ENCODE measurements around the gene DOCK1.
"Not testable (repeated sequence)": the region's sequence is repeated elsewhere in the genome, so short reads cannot be mapped to it uniquely, and the experiment has no call there.

Gene DOCK1

GRCh38 chr10:127278001-127278400 is 372.8 kb downstream of the DOCK1 start:
- DNase-seq (ENCODE audit: low read depth): no peak

DNA sequence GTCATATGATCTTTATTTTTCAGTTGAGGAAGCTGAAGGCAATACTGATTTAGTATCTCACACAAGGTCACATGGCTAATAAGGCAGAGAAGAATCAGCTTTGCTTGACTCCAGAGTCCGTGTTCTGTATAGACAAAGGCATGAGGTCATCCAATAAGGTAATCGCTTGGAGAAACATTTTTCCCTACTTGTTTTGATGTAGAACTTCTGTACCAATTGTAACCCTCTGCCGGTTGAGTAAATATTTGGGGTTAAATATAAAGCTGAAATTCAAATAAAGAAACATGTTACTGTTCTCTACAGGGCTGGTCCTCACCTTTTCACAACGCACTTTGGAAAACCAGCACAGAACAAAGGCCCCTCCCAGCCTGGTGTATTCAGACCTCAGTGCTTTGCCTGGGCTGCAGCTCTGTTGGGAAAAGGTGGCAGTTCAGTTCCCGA is 374.1 kb downstream of the DOCK1 start:
- DNase-seq (ENCODE audit: low read depth): no peak

- DNase-seq (ENCODE audit: low read depth): no peak
These were observed 375.2 kb downstream of the DOCK1 start for GRCh38 chr10:127280446-127280845.

- no peak for DNase-seq (ENCODE audit: low read depth)
These were observed 377.8 kb downstream of the DOCK1 start for GRCh38 chr10:127283017-127283416.

DNA sequence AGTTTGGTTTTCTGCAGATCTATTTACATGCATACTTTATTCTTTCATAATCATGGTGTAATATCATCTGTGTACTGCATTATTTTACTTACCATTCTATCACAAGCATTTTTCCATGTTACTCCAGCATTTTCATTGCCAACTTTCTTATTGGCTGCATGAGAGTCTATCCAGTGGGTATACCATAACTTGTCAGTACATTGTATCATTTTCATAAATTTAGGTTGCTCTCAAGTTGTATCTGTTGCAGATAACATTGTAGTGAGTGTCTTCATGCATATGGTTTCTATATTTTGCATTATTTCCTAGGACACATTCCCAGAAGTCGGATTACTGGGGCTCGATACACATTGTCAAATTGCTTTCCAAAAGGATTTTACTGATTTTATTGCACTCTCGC is 378.3 kb downstream of the DOCK1 start:
- no peak for DNase-seq (ENCODE audit: low read depth)

DNA sequence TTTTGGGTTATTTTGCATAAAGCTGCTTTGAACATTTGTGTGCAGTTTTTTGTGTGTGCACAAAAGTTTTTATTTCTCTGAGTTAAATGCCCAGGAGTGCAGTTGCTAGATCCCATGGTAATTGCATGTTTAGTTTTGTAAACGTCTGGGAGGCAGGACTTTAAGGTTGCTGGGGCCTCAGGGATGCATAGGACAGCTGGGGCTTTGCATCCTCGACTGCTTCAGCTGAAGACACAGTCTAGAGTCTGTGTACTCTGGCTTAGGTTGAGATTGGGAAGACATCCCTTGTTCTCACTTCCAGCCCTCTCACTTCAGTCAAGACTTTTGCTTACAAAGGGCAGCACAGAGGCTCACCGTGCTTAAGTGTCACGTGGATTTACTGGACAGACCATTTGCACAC is 385.6 kb downstream of the DOCK1 start:
- DNase-seq (ENCODE audit: low read depth): no peak

GRCh38 chr10:127291329-127291728 is 386.1 kb downstream of the DOCK1 start:
- DNase-seq (ENCODE audit: low read depth): no peak

- DNase-seq (ENCODE audit: low read depth): no peak
These were observed 387.7 kb downstream of the DOCK1 start for GRCh38 chr10:127292888-127293287.

- DNase-seq (ENCODE audit: low read depth): peak; percentile 15
These were observed 388.4 kb downstream of the DOCK1 start for GRCh38 chr10:127293640-127294039.

DNA sequence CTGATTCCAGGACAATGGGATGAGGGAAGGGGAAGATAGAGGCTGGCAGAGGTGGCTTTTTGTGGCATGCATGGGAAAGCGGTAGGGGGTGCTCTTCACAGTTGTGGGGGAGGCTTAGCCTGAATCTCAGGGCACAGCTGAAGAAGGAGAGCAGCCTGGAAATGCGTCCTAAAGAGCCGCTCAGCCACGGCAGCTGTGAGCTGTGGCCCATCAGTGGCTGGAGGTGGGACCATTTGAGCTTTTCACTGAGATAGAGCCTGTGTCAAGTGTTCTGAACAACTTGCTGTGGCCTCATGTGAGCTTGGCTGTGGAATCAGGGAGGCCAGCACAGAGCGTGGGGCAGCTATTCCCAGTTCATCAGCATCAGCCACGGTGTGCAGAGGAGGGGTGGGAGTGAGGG is 391.5 kb downstream of the DOCK1 start:
- DNase-seq (ENCODE audit: low read depth): no peak

- DNase-seq (ENCODE audit: low read depth): no peak
These were observed 393.2 kb downstream of the DOCK1 start for GRCh38 chr10:127298381-127298780.

DNA sequence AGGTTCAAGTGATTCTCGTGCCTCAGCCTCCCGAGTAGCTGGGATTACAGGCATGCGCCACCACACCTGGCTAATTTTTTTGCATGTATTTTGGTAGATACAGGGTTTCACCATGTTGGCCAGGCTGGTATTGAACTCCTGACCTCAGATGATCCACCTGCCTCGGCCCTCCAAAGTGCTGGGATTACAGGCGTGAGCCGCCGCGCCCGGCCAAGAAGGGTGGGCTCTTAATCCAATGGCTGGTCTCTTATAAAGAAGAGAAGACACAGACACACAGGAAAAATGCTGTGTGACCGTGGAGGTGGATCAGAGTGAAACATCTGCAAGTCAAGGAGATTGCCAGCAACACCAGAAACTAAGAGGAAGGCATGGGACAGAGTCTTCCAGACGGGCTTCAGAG is 394.0 kb downstream of the DOCK1 start:
- DNase-seq (ENCODE audit: low read depth): not testable (repeated sequence)

GRCh38 chr10:127299956-127300689 is 394.9 kb downstream of the DOCK1 start:
- DNase-seq (ENCODE audit: low read depth): no peak

DNA sequence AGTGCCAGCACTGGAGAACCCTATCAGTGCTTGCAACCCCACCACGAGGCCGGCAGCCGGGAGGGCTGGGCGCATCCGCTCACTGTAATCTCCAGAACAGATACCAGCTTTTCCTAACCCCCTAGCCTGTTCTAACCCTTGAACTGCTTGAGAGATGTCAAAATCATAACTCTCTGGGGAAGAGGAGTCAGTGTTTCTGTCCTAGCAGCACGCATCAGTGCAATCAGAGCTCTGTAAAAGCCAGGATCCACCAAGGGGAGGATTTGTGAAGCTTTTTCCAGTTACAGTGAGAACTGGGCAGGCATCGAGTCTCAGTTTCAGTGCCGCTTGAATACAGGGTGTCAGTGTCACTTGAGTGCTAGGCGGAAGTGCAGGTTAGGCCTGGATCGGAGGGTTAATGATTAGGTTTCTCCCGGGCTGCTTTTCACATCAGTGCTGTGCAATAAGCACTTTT is 395.7 kb downstream of the DOCK1 start:
- no peak for DNase-seq (ENCODE audit: low read depth)

- DNase-seq (ENCODE audit: low read depth): no peak
These were observed 397.1 kb downstream of the DOCK1 start for GRCh38 chr10:127302343-127302742.

DNA sequence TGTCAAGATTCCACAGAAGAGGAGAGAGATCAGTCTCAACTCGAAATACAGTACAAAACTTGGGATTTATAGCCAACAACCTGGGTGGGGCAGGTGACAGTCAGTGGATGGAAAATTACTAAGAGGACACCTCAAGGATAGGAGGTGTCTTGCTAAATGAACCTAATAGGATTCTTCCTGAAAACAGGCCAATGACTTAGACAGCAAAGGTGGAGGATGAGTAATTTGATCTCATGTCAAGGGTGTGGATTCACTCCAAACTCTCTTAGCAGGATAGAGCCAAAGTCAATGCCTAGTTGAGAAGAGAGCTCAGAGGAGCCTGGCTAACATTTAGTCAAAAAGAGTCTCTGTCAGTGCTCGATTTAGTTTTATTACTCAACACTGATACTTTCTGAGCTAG is 397.9 kb downstream of the DOCK1 start:
- no peak for DNase-seq (ENCODE audit: low read depth)

DNA sequence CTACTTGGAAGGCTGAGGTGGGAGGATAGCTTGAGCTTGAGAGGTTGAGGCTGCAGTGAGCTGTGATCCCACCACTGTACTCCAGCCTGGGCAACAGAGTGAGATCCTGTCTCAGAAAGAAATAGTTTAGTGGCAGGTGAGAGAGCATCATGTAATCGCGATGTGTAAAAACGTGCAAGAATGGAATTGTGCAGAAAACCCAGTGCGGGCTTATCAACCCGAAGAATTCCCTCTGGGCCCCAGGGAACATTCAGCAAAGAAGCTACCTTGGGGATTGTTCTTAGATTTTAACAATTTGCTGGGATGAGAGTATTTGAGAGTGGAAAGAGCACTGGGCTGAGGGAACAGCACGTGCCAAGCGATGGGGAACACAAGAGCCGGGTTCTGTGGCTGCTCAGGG is 398.5 kb downstream of the DOCK1 start:
- DNase-seq (ENCODE audit: low read depth): no peak

DNA sequence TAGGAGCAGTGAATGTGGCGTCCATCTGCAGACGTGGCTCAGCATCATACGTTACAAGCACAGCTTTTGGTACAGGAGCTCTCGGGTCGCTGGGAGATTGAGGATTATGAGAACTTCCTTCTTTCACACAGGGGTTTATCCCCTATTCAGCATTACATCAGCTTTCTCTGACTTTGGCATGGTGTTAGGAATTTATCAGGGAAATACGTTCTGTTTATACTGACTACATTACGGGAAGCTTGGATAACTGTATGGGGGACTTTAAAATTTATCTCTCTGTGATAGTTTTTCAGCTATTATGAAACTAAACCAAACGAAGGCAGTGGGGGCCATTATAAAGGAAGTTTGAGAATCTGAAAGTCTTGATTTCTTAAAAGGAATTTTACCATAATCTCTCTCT is 401.3 kb downstream of the DOCK1 start:
- no peak for DNase-seq (ENCODE audit: low read depth)

DNA sequence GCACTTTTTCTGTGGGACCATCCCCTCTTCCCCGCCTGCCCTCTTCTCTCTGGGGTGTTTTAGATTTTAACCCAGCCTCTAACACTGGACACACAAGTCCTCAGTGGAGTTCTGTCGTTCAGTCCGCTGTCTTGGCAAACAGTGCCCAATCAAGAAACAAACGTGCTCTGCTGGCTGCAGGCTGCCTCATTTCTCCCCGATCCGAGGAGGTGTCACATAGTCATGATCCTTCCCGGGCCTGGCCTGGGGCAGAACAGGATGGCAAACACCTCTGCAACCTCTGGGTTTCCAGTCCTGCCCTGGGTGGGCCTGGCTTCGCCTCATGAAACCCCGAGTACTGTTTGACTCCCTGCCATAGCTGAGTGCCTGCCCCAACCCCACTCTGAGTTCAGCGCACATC is 402.1 kb downstream of the DOCK1 start:
- no peak for DNase-seq (ENCODE audit: low read depth)

DNA sequence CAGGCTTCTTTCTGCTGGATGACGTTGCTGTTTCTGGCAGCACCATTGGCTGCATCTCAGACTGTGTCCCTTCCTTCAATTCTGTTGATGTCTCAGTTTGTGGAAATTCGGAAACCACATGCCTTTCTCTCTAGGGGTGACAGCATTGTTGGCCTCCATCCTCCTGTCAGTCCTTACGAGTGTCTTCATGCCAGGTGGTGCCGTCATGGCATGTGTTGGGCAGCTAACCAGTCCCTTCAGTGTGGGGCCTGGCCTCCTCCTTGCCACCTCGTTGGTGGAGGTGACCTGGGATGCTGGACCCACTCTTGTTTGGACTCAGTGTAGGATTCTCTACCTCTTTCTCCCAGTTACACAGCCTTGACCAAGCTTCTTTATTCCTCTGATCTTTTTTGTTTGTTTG is 402.8 kb downstream of the DOCK1 start:
- no peak for DNase-seq (ENCODE audit: low read depth)

GRCh38 chr10:127309619-127310018 is 404.4 kb downstream of the DOCK1 start:
- not testable (repeated sequence) for DNase-seq (ENCODE audit: low read depth)

GRCh38 chr10:127310430-127310829 is 405.2 kb downstream of the DOCK1 start:
- DNase-seq (ENCODE audit: low read depth): no peak

DNA sequence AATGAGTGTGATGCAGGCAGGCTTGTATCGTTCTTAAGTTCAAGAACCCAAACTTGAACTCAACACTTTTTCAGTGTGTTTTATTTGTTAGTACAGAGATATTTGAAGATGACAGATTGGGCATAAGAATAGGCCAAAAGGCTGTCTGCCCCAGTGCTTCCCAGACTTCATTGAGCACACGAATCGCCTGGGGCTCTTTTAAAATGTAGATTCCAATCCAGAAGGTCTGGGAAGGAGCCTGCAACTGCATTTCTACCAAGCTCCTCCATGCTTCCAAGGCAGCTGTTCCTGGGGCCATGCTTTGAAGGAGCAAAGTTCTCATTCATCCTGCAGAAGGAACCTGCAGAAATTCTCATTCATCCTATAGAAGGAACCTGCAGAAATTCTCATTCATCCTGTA is 405.7 kb downstream of the DOCK1 start:
- no peak for DNase-seq (ENCODE audit: low read depth)

- no peak for DNase-seq (ENCODE audit: low read depth)
These were observed 408.9 kb downstream of the DOCK1 start for GRCh38 chr10:127313996-127314700.
